Measurements from ENCODE around the gene LINGO3.

GRCh38 chr19:2278459-2279158 lies 29.3 kb downstream of the LINGO3 start:
- TF ChIP-seq EZH2phosphoT487 (IDR thresholded peaks at IDR 0.05; ENCODE audit: insufficient read depth, low read depth) (no peak), EZH2 (IDR thresholded peaks at IDR 0.05; ENCODE audit: insufficient read depth, poor library complexity, severe bottlenecking) (no peak)
